Retinal pigment epithelial cell (primary cell): Measurements from ENCODE around the gene CPSF4L.

ENCODE experiments used
- DNase-seq: peaks from one replicate; pipeline ENCODE4 v3.0.0-alpha.2; 2010; ENCODE audit warnings: low read depth
- H3K4me3 ChIP-seq: 2 replicates; pipeline ENCODE4 v1.5.1; 2011; ENCODE audit warnings: mild to moderate bottlenecking, low read length, control low read depth, moderate library complexity
- CTCF ChIP-seq: conservative IDR thresholded peaks from 2 replicates; pipeline ENCODE4 v1.5.1; 2011; ENCODE audit warnings: low read depth, low read length, control low read depth, inconsistent platforms

Gene CPSF4L

DNA sequence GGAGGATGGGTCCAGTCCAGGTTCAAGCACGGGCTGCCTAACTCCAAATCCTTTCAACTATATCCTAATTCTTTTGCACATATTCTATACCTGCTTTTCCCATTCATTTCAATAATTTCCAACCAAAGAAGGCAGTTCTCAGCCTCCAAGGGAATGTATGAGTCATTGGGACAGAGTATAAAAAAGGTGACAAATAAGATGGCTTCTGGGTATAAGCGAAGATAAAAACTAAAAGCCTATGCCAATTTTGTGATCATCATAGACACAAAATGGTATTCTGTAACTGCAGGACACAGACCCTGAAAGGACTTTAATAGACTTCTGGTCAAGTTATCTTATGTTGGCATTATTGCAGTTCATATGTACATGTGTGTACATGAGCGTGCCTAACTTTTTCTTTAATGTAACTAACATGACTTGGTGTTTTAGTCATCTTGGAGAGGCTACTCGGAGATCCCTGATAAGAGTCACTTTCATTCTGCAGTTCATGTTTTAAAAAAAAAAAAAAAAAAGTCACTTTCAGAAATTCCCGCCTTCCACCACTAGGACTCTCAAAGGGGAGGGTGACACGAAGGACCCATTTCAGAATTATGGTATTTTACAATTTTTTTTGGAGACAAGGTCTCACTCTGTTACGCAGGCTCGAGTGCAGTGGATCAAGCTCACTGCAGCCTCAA lies 51.5 kb downstream of the CPSF4L start:
- TF ChIP-seq CTCF = peak; percentile 48
- H3K4me3 ChIP-seq = no peak overlapping the region
- DNase-seq = no peak

DNA sequence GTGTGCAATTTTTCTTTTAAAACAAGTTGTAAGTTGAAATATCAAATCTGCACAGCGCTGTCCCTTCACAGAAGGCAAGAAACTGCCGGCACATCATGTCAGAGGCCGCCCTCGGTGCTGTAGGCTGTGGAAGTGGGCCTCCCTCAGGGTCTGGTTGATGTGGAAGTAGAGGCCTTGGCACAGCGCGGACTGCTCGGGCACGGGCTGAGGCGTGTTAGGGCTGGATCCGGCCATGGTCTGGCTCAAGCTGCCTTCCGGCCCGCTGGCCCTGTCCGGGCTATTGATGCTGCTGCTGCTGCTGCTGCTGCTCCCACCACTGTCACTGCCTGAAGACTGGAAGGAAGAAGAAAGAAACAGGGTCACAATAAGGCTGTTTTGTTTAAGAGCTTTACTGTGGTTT lies 52.2 kb downstream of the CPSF4L start:
- TF ChIP-seq CTCF = no peak
- no peak overlapping the region for H3K4me3 ChIP-seq
- DNase-seq = no peak

GRCh38 chr17:73208139-73208827 lies 53.4 kb downstream of the CPSF4L start:
- H3K4me3 ChIP-seq = no peak overlapping the region
- no peak for TF ChIP-seq CTCF
- no peak for DNase-seq

GRCh38 chr17:73205459-73205961 lies 56.2 kb downstream of the CPSF4L start:
- DNase-seq = no peak
- TF ChIP-seq CTCF = no peak
- H3K4me3 ChIP-seq = no peak overlapping the region

DNA sequence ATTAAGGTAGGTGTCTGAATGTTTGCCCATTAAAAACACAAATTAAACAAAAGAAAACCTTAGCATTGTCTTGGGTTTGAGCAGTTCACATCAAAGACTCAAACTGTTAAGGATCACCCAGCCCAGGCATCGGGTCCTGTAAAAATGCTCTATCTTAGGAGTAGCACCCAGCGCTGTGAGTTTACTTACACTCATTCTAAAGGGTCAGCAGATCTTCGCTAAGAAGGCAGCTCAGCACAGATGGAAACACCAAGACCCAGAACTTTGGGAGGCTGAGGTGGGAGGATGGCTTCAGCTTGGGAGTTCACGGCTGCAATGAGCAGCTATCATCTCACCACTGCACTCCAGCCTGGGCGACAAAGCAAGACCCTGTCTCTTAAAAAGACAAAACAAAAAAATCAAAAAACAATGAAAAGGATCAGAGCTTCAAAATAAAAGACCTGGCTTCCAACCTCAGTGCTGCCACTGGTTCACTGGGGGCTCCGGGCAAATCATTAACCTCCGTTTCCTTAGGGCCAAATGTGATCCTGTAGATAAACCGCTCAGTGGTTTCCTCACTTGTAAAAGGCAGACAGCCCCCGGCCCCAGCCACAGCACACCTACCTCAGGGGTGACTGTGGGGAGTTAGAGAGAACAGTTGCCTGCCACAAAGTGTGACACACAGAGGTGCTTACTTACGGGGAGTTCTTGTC lies 57.7 kb downstream of the CPSF4L start:
- H3K4me3 ChIP-seq = no peak overlapping the region
- DNase-seq = no peak
- no peak for TF ChIP-seq CTCF

DNA sequence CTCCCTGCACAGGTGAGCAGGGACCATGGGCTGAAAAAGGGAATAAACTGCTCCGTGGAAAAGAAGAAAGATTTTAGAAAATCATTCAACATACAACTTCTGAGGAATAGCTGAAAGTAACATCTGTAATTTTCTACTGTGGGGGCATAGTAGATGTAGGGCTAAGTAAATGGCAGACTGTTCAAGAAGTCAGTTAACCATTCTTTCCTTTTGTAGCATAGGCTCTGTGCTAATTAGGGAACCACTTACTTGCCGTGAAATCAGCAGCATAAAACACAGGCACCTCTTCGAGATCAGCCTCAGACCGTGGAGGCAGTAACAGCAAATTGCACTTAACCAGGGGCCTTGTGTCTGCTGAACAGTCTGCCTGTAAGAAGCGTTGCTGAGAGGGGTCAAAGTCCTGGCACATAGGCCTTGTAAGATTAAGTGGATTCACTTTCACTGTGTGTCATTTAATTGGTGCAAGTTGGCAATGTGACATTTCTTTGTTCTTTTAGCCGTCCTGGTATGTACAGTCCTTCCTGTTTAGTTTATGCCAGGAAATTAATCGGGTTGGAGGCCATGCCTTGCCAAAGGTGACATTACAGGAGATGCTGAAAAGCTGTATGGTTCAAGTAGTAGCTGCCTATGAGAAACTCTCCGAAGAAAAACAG lies 58.4 kb downstream of the CPSF4L start:
- TF ChIP-seq CTCF = no peak
- peak; percentile 87 for DNase-seq
- no peak overlapping the region for H3K4me3 ChIP-seq
